SU-DHL-6 (cell line): Measurements from ENCODE around the gene STK39.

Experiments
- EZH2phosphoT487 ChIP-seq: fragments of 200-600 bp; sonication (generic), shearing (Covaris generic); conservative IDR thresholded peaks from 2 replicates; pipeline ENCODE4 v1.6.1; 2018; ENCODE audit warnings: mild to moderate bottlenecking, antibody characterized with exemption, low read length, moderate library complexity, mixed read lengths
- TF ChIP-seq, protein P1 (sequence below): fragments of 200-600 bp; sonication (generic); IDR thresholded peaks from one replicate; pipeline ENCODE4 v1.5.1; 2017; ENCODE audit warnings: antibody characterized with exemption, mild to moderate bottlenecking, low read length, moderate library complexity; ENCODE audit not compliant: insufficient read depth, poor library complexity, severe bottlenecking

DNA sequence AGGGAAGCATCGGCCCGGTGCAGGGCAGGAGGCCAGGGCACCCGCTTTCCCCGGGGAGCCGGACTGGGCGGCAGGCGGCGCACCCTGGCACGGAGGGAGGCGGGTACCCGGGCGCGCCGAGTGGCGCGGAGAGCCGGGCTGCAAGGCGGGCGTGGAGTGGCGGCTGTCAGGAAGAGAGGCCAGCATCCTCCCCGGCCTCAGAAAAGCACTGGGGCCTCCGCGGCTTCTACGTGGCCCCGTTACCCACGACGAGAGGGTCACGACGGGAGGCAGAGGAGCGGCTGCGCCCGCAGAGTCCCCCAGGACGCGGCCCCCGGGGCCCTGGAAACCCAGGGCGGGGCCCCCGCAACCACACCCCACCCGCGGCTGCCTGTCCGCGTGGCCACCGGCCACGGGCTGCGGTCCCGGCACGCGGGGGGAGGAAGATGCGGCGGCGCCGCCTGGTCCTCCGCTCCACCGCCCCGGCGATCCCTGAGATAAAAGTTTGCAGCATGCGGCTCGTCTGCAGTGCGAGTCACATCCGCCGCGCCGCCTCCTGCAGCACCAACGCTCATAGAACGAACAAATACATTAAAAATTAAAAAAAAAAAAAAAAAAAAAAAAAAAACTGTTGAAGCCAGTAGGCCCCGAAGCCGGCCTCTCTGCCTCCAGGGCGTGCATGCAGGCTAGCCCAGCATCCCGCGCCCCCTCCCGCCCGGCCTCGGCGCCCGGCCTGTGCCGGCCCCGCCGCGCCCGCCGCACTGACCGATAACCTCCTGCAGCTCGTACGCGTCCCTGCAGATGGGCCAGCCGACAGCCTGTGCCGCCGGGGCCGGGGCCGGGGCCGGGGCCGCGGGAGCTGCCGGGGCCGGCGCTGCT lies 683 bp downstream of the STK39 start:
- TF ChIP-seq, protein P1, sequence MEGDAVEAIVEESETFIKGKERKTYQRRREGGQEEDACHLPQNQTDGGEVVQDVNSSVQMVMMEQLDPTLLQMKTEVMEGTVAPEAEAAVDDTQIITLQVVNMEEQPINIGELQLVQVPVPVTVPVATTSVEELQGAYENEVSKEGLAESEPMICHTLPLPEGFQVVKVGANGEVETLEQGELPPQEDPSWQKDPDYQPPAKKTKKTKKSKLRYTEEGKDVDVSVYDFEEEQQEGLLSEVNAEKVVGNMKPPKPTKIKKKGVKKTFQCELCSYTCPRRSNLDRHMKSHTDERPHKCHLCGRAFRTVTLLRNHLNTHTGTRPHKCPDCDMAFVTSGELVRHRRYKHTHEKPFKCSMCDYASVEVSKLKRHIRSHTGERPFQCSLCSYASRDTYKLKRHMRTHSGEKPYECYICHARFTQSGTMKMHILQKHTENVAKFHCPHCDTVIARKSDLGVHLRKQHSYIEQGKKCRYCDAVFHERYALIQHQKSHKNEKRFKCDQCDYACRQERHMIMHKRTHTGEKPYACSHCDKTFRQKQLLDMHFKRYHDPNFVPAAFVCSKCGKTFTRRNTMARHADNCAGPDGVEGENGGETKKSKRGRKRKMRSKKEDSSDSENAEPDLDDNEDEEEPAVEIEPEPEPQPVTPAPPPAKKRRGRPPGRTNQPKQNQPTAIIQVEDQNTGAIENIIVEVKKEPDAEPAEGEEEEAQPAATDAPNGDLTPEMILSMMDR: peak; percentile 37
- TF ChIP-seq EZH2phosphoT487: no peak
